HG03108 (cell line): ENCODE measurements around the gene RIMBP2.
"Not testable (repeated sequence)": the region's sequence is repeated elsewhere in the genome, so short reads cannot be mapped to it uniquely, and the experiment has no call there.

Source experiments
- ATAC-seq: cut with Tn5 transposase; IDR thresholded peaks from one replicate; pipeline ENCODE4 v1.9.1; 2021; ENCODE audit warnings: moderate library complexity; ENCODE audit not compliant: unreplicated experiment

RIMBP2 gene

GRCh38 chr12:130661486-130662255 is 54.4 kb downstream of the RIMBP2 start:
- no peak for ATAC-seq

- no peak for ATAC-seq
Observed at GRCh38 chr12:130661059-130661458, 55.0 kb downstream of the RIMBP2 start.

- ATAC-seq: no peak
Observed at GRCh38 chr12:130658145-130658911, 57.8 kb downstream of the RIMBP2 start.

- ATAC-seq: no peak
Observed at GRCh38 chr12:130656411-130656810, 59.7 kb downstream of the RIMBP2 start.

GRCh38 chr12:130655881-130656280 is 60.2 kb downstream of the RIMBP2 start:
- no peak for ATAC-seq

- no peak for ATAC-seq
Observed at GRCh38 chr12:130655010-130655409, 61.1 kb downstream of the RIMBP2 start.

- ATAC-seq: no peak
Observed at GRCh38 chr12:130651188-130651959, 64.7 kb downstream of the RIMBP2 start.

- ATAC-seq: no peak
Observed at GRCh38 chr12:130650131-130650530, 66.0 kb downstream of the RIMBP2 start.

- no peak for ATAC-seq
Observed at GRCh38 chr12:130649101-130650045, 66.7 kb downstream of the RIMBP2 start.

GRCh38 chr12:130647814-130648213 is 68.3 kb downstream of the RIMBP2 start:
- no peak for ATAC-seq

- ATAC-seq: no peak
Observed at GRCh38 chr12:130646716-130647370, 69.3 kb downstream of the RIMBP2 start.

GRCh38 chr12:130646191-130646590 is 69.9 kb downstream of the RIMBP2 start:
- ATAC-seq: not testable (repeated sequence)

GRCh38 chr12:130645751-130646150 is 70.3 kb downstream of the RIMBP2 start:
- no peak for ATAC-seq

GRCh38 chr12:130644566-130644965 is 71.5 kb downstream of the RIMBP2 start:
- ATAC-seq: no peak

GRCh38 chr12:130644146-130644545 is 72.0 kb downstream of the RIMBP2 start:
- no peak for ATAC-seq

GRCh38 chr12:130642856-130643255 is 73.2 kb downstream of the RIMBP2 start:
- ATAC-seq: no peak

GRCh38 chr12:130641533-130642184 is 74.4 kb downstream of the RIMBP2 start:
- no peak for ATAC-seq

GRCh38 chr12:130640901-130641300 is 75.2 kb downstream of the RIMBP2 start:
- ATAC-seq: no peak

GRCh38 chr12:130640496-130640895 is 75.6 kb downstream of the RIMBP2 start:
- no peak for ATAC-seq
